CD4-positive, alpha-beta T cell (primary cell): ENCODE data around the gene IRAK2. TPM values are rescaled to one million over a fixed set of nuclear protein-coding genes. Genes with fewer than 3 reads are reported as not detected.
A peak's percentile ranks its signal among the peaks of the same experiment; 100 is the strongest.

Experiments
- ATAC-seq: fragments of 200-7000 bp; cut with Tn5 transposase; one replicate; pipeline ENCODE4 v1.10.0; 2022; ENCODE audit warnings: mild to moderate bottlenecking; ENCODE audit not compliant: poor library complexity
- CTCF ChIA-PET: fragments of 350-600 bp; sonication (Branson Sonifier 250); formaldehyde crosslinking; loops from one replicate; lab custom pipeline; 2021; ENCODE audit warnings: antibody characterized with exemption, inconsistent platforms; lab: Charles Lee
- POLR2A ChIA-PET: fragments of 350-600 bp; sonication (Branson Sonifier 250); formaldehyde crosslinking; loops from one replicate; lab custom pipeline; 2021; ENCODE audit warnings: antibody characterized with exemption, inconsistent platforms; lab: Charles Lee
- DNase-seq, 14 experiments: peaks; one replicate each; pipeline ENCODE4 v3.0.0-alpha.2; 2013 to 2020; ENCODE audit warnings: mixed read lengths in 2 of 14
- H3K27ac ChIP-seq, 2 donors: one replicate each; pipeline versions ENCODE4 v1.5.1 to v1.7.0; 2013; ENCODE audit warnings: low read length in 2 of 2, low read depth in 1 of 2, mild to moderate bottlenecking in 1 of 2
- H3K27me3 ChIP-seq, 2 experiments: 1 replicate in 1 of 2; 2 replicates in 1 of 2; pipeline versions ENCODE4 v1.6.1 to v1.7.0; 2013; ENCODE audit warnings: low read length in 2 of 2, control low read depth in 1 of 2, mild to moderate bottlenecking in 1 of 2, moderate library complexity in 1 of 2; ENCODE audit not compliant: insufficient read depth in 2 of 2, control insufficient read depth in 1 of 2
- H3K36me3 ChIP-seq: one replicate; pipeline ENCODE4 v1.6.1; 2013; ENCODE audit warnings: low read length, control low read depth; ENCODE audit not compliant: insufficient read depth
- H3K4me1 ChIP-seq: one replicate; pipeline ENCODE4 v1.6.1; 2013; ENCODE audit warnings: low read length, control low read depth; ENCODE audit not compliant: insufficient read depth
- H3K4me3 ChIP-seq: one replicate; pipeline ENCODE4 v1.5.1; 2013; ENCODE audit warnings: mild to moderate bottlenecking, low read length, moderate library complexity
- H3K9me3 ChIP-seq, 2 experiments: 1 replicate in 1 of 2; 2 replicates in 1 of 2; pipeline versions ENCODE4 v1.6.1 to v1.7.0; 2013; ENCODE audit warnings: low read length in 2 of 2, mild to moderate bottlenecking in 2 of 2, control low read depth in 1 of 2, moderate library complexity in 1 of 2; ENCODE audit not compliant: control insufficient read depth in 1 of 2, insufficient read depth in 1 of 2
- H3K27ac Mint-ChIP-seq: one replicate; pipeline ENCODE4 v1.8.0; 2020; ENCODE audit warnings: mixed read lengths
- H3K27me3 Mint-ChIP-seq: one replicate; pipeline ENCODE4 v1.8.0; 2021; ENCODE audit warnings: mixed read lengths
- H3K36me3 Mint-ChIP-seq: one replicate; pipeline ENCODE4 v1.8.0; 2021; ENCODE audit warnings: low read depth, mixed read lengths
- H3K4me1 Mint-ChIP-seq: one replicate; pipeline ENCODE4 v1.8.0; 2021; ENCODE audit warnings: low read depth, mixed read lengths
- H3K4me3 Mint-ChIP-seq: one replicate; pipeline ENCODE4 v1.8.0; 2020; ENCODE audit warnings: mild to moderate bottlenecking, mixed read lengths
- H3K9me3 Mint-ChIP-seq: one replicate; pipeline ENCODE4 v1.8.0; 2020; ENCODE audit warnings: mixed read lengths
- intact Hi-C, 2 experiments: fragments of 100-400 bp; cut with DNase I in 1 of 2; cut with micrococcal nuclease in 1 of 2; formaldehyde crosslinking; loops; one replicate each; pipeline versions ENCODE4 v1.15.1 to v1.9.0; 2023 to 2025; cut with DNase I, micrococcal nuclease
- total RNA-seq, 174 experiments: library from RNA in 2 of 174; stranded (reverse) in 2 of 174; gene quantifications; one replicate each; pipeline ENCODE4 v1.2.3 and lab custom pipeline; 2021 to 2026
- TF ChIP-seq, protein P1 (sequence below): fragments of 200-600 bp; IDR thresholded peaks from one replicate; pipeline ENCODE4 v1.8.0; 2022; ENCODE audit warnings: antibody characterized with exemption, mild to moderate bottlenecking

IRAK2 gene
- total RNA-seq, 2 experiments from 2014 or later = 1.4 to 1.6 TPM

- ChIA-PET POLR2A (interaction anchor here (0.8 to 1.1 kb wide), 3 partner anchors 10 to 86 kb away, joined by 3 read pairs; no protein-coding TSS in a partner anchor), CTCF (interaction anchor here (1.3 kb wide), 1 partner anchor 77 kb away, joined by 3 read pairs; no protein-coding TSS in a partner anchor)
- Mint-ChIP-seq H3K4me3 (no peak overlapping the region), H3K4me1 (peaks cover 54% of the 10 kb centered on the region), H3K27me3 (no peaks in the 10 kb centered on the region), H3K36me3 (peaks cover 76% of the 10 kb centered on the region), H3K27ac (peak overlapping the region; percentile 63), H3K9me3 (no peaks in the 10 kb centered on the region)
- Histone ChIP-seq H3K27me3 (no peaks in the 10 kb centered on the region), H3K4me1 (peaks cover 27% of the 10 kb centered on the region), H3K4me3 (no peak overlapping the region), H3K36me3 (peaks cover 71% of the 10 kb centered on the region), H3K27ac (no peak overlapping the region), H3K9me3 (no peaks in the 10 kb centered on the region)
- no peak for ATAC-seq
- TF ChIP-seq, protein P1, sequence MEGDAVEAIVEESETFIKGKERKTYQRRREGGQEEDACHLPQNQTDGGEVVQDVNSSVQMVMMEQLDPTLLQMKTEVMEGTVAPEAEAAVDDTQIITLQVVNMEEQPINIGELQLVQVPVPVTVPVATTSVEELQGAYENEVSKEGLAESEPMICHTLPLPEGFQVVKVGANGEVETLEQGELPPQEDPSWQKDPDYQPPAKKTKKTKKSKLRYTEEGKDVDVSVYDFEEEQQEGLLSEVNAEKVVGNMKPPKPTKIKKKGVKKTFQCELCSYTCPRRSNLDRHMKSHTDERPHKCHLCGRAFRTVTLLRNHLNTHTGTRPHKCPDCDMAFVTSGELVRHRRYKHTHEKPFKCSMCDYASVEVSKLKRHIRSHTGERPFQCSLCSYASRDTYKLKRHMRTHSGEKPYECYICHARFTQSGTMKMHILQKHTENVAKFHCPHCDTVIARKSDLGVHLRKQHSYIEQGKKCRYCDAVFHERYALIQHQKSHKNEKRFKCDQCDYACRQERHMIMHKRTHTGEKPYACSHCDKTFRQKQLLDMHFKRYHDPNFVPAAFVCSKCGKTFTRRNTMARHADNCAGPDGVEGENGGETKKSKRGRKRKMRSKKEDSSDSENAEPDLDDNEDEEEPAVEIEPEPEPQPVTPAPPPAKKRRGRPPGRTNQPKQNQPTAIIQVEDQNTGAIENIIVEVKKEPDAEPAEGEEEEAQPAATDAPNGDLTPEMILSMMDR = no peak
- intact Hi-C loops = loop anchor here (10.0 kb wide), 3 partner anchors 295 to 435 kb away; partner anchors contain the start of genes CRELD1 (in 1 of the 2), EMC3 (in 1 of the 2) and RPUSD3 (in 1 of the 2)
- peak in 3 of 14 experiments; percentile 23 to 36 (median 28) for DNase-seq
Measured at GRCh38 chr3:10280177-10280529, 115.4 kb downstream of the IRAK2 start.

DNA sequence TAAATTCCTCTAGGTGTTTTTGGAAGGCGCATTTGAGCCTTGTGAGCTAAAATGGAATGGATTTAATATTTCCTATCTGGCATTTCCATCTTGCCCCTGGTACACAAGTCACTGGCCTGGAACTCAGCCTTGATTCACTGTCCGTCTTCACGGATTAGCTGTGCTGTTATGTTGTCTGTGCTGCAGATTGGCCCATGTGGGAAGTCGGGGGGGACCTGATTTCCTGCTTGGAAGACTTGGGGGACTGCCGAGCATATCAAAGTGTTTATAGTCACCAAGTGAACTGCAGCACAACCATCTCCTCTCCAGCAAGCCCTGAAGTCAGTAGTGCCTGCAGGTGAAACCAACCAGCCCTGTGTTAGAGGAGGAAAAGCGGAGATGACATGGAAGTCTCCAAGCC is 115.9 kb downstream of the IRAK2 start:
- no peak overlapping the region for H3K4me3 ChIP-seq
- CTCF ChIA-PET = interaction anchor here (1.0 to 1.3 kb wide), 2 partner anchors 77 to 125 kb away, joined by 3 read pairs; no protein-coding TSS in a partner anchor
- Mint-ChIP-seq H3K4me3 (no peak overlapping the region), H3K4me1 (peaks cover 58% of the 10 kb centered on the region), H3K9me3 (no peaks in the 10 kb centered on the region), H3K36me3 (peaks cover 72% of the 10 kb centered on the region), H3K27me3 (no peaks in the 10 kb centered on the region), H3K27ac (peak overlapping the region; percentile 63)
- TF ChIP-seq, protein P1 = no peak
- intact Hi-C loops = loop anchor here (10.0 kb wide), 3 partner anchors 296 to 436 kb away; partner anchors contain the start of genes CRELD1 (in 1 of the 2), EMC3 (in 1 of the 2) and RPUSD3 (in 1 of the 2)
- no peak for ATAC-seq
- H3K27ac ChIP-seq = no peak overlapping the region
- peaks cover 25% of the 10 kb centered on the region for H3K4me1 ChIP-seq
- H3K36me3 ChIP-seq = peaks cover 70% of the 10 kb centered on the region
- no peaks in the 10 kb centered on the region for H3K9me3 ChIP-seq
- no peak for DNase-seq
- no peaks in the 10 kb centered on the region for H3K27me3 ChIP-seq
- POLR2A ChIA-PET = interaction anchor here (0.8 to 1.1 kb wide), 3 partner anchors 10 to 87 kb away, joined by 3 read pairs; no protein-coding TSS in a partner anchor

DNA sequence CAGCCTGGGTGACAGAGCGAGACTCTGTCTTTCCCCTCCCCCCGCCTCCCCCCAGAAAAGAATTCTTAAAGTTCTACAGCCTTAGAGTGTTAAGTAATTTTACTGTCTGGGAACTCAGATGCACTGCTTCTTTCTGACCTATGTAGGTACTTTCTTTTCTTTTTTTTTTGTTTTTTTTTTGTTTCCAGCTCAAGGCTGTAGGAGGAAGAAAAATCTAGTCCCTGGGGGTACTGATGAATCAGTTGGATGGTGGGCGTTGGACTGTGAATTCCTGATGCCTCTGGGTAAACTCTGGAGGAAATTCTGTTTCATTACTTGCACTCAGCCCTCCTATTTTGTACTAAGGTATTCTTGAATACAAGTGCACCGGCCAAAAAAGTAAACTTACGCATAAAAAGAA is 117.2 kb downstream of the IRAK2 start:
- no peaks in the 10 kb centered on the region for H3K27me3 Mint-ChIP-seq
- H3K27ac Mint-ChIP-seq = no peak overlapping the region
- ChIA-PET CTCF (interaction anchor here (0.7 to 1.8 kb wide), 4 partner anchors 18 to 118 kb away, joined by 3 to 7 read pairs (median 4); no protein-coding TSS in a partner anchor), POLR2A (interaction anchor here (1.0 kb wide), 1 partner anchor 22 kb away, joined by 3 read pairs; no protein-coding TSS in a partner anchor)
- Histone ChIP-seq H3K4me1 (peaks cover 25% of the 10 kb centered on the region), H3K9me3 (no peaks in the 10 kb centered on the region), H3K4me3 (no peak overlapping the region), H3K27ac (peak overlapping the region in 1 of 2 donors; percentile 11), H3K27me3 (no peaks in the 10 kb centered on the region), H3K36me3 (peaks cover 67% of the 10 kb centered on the region)
- TF ChIP-seq, protein P1 = no peak
- no peak for DNase-seq
- H3K36me3 Mint-ChIP-seq = peaks cover 69% of the 10 kb centered on the region
- intact Hi-C loops = loop anchor here (10.0 kb wide), 3 partner anchors 297 to 437 kb away; partner anchors contain the start of genes CRELD1 (in 1 of the 2), EMC3 (in 1 of the 2) and RPUSD3 (in 1 of the 2)
- ATAC-seq = no peak
- no peak overlapping the region for H3K4me3 Mint-ChIP-seq
- H3K9me3 Mint-ChIP-seq = no peaks in the 10 kb centered on the region
- peaks cover 62% of the 10 kb centered on the region for H3K4me1 Mint-ChIP-seq
